Epithelial cell of proximal tubule (primary cell): ENCODE data around the gene RBM34. TPM values are rescaled to one million over a fixed set of nuclear protein-coding genes. Genes with fewer than 3 reads are reported as not detected.
"Not testable (repeated sequence)": the region's sequence is repeated elsewhere in the genome, so short reads cannot be mapped to it uniquely, and the experiment has no call there.

Source experiments
- DNase-seq: peaks from one replicate; pipeline ENCODE4 v3.0.0-alpha.2; 2011; ENCODE audit warnings: low read depth
- H3K4me3 ChIP-seq: 2 replicates; pipeline ENCODE4 v1.5.1; 2011; ENCODE audit warnings: low read depth, mild to moderate bottlenecking, low read length
- CTCF ChIP-seq: conservative IDR thresholded peaks from 2 replicates; pipeline ENCODE4 v1.5.1; 2012; ENCODE audit warnings: low read depth, mild to moderate bottlenecking, low read length
- total RNA-seq: library from RNA; depleted of rRNA; stranded (reverse); fragments of >200 nt; gene quantifications from 2 replicates; pipeline ENCODE4 v1.2.3, GENCODE V29; 2015

The RBM34 gene
- total RNA-seq, 1 donor from 2014 or later: 87.2 TPM

GRCh38 chr1:235098991-235099390, 62.1 kb downstream of the RBM34 start:
- no peak for TF ChIP-seq CTCF
- no peak for DNase-seq
- no peak overlapping the region for H3K4me3 ChIP-seq

- TF ChIP-seq CTCF: no peak
- H3K4me3 ChIP-seq: no peak overlapping the region
- DNase-seq: no peak
Measured at GRCh38 chr1:235098547-235098946, 62.5 kb downstream of the RBM34 start.

- H3K4me3 ChIP-seq, DNase-seq: not testable (repeated sequence)
Measured at GRCh38 chr1:235097501-235097900, 63.5 kb downstream of the RBM34 start.

GRCh38 chr1:235095938-235096562, 65.0 kb downstream of the RBM34 start:
- no peak for TF ChIP-seq CTCF
- H3K4me3 ChIP-seq: no peak overlapping the region
- DNase-seq: no peak

GRCh38 chr1:235093696-235094592, 67.1 kb downstream of the RBM34 start:
- no peak for DNase-seq
- peak overlapping the region; percentile 13 for H3K4me3 ChIP-seq
- peak; percentile 90 for TF ChIP-seq CTCF

GRCh38 chr1:235093013-235093695, 67.9 kb downstream of the RBM34 start:
- peak; percentile 43 for TF ChIP-seq CTCF
- no peak for DNase-seq
- peak overlapping the region; percentile 13 for H3K4me3 ChIP-seq

GRCh38 chr1:235092415-235092814, 68.6 kb downstream of the RBM34 start:
- not testable (repeated sequence) for DNase-seq

GRCh38 chr1:235092045-235092406, 69.0 kb downstream of the RBM34 start:
- H3K4me3 ChIP-seq, DNase-seq: not testable (repeated sequence)

More at GRCh38 chr1:235092415-235092814, 68.6 kb downstream of the RBM34 start:
- H3K4me3 ChIP-seq: not testable (repeated sequence)

GRCh38 chr1:235091319-235092044, 69.6 kb downstream of the RBM34 start:
- not testable (repeated sequence) for DNase-seq, H3K4me3 ChIP-seq
